ENCODE measurements around the gene ZNF385B. TPM values are rescaled to one million over a fixed set of nuclear protein-coding genes. Genes with fewer than 3 reads are reported as not detected.

Gene ZNF385B
- polyA plus RNA-seq, 1 donor from 2014 or later = 0.31 TPM

DNA sequence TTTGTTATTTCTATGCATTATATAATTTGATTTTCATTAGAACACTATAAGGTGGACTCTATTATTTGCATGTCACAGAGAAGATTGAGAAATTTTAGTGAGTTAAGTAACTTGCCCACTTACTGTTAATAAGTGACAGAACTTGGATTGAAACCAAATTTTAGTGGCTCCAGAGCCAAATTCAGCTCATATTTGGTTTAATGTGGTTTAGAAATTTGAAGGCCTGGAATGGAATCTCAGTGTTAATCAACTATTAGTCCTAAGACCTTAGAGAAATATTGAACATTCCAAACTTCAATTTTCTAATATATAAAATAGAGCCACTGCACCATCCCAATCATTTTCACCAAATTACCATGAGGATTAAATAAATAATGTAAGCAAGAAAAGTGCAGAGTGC is 281.6 kb downstream of the ZNF385B start:
- H3K4me3 ChIP-seq (ENCODE audit: low read length) = no peak overlapping the region
- H3K9me3 ChIP-seq (ENCODE audit: low read length) = no peaks in the 10 kb centered on the region
- H3K9me2 ChIP-seq (ENCODE audit: insufficient read depth, low read length) = no peaks in the 10 kb centered on the region
- no peaks in the 10 kb centered on the region for H3F3A ChIP-seq (ENCODE audit: insufficient read depth, low read length, poor library complexity, severe bottlenecking)
- no peaks in the 10 kb centered on the region for H3K27me3 ChIP-seq (ENCODE audit: insufficient read depth, low read depth, low read length)
- H3K4me2 ChIP-seq (ENCODE audit: low read length) = no peak overlapping the region
- no peaks in the 10 kb centered on the region for H4K20me1 ChIP-seq (ENCODE audit: insufficient read depth)
- no peaks in the 10 kb centered on the region for H3K79me2 ChIP-seq (replicated peaks; ENCODE audit: insufficient read depth, low read length)
- no peak overlapping the region for H2AFZ ChIP-seq (ENCODE audit: low read depth, low read length)
- H3K27ac ChIP-seq (ENCODE audit: low read length) = no peak overlapping the region
- TF ChIP-seq POLR2AphosphoS5 (IDR thresholded peaks at IDR 0.05) = no peak
- no peak for TF ChIP-seq TAF1 (IDR thresholded peaks at IDR 0.05; ENCODE audit: low read depth)
- TF ChIP-seq CTCF (IDR thresholded peaks at IDR 0.05; ENCODE audit: poor library complexity, severe bottlenecking) = no peak
- no peak for TF ChIP-seq EP300 (conservative IDR thresholded peaks at IDR 0.05; ENCODE audit: poor library complexity, severe bottlenecking)
- no peak for TF ChIP-seq MXI1 (conservative IDR thresholded peaks at IDR 0.05; ENCODE audit: poor library complexity, severe bottlenecking)
- TF ChIP-seq EZH2 (IDR thresholded peaks at IDR 0.05; ENCODE audit: borderline replicate concordance, insufficient read depth, low read length, poor library complexity, severe bottlenecking) = no peak
- no peak for TF ChIP-seq RAD21 (conservative IDR thresholded peaks at IDR 0.05)
- no peak for TF ChIP-seq REST (IDR thresholded peaks at IDR 0.05; ENCODE audit: borderline replicate concordance)
- no peak for TF ChIP-seq SMC3 (conservative IDR thresholded peaks at IDR 0.05; ENCODE audit: poor library complexity)
- H3K9ac ChIP-seq (ENCODE audit: low read length) = no peak overlapping the region
- no peaks in the 10 kb centered on the region for H3K36me3 ChIP-seq (ENCODE audit: insufficient read depth, low read length)

DNA sequence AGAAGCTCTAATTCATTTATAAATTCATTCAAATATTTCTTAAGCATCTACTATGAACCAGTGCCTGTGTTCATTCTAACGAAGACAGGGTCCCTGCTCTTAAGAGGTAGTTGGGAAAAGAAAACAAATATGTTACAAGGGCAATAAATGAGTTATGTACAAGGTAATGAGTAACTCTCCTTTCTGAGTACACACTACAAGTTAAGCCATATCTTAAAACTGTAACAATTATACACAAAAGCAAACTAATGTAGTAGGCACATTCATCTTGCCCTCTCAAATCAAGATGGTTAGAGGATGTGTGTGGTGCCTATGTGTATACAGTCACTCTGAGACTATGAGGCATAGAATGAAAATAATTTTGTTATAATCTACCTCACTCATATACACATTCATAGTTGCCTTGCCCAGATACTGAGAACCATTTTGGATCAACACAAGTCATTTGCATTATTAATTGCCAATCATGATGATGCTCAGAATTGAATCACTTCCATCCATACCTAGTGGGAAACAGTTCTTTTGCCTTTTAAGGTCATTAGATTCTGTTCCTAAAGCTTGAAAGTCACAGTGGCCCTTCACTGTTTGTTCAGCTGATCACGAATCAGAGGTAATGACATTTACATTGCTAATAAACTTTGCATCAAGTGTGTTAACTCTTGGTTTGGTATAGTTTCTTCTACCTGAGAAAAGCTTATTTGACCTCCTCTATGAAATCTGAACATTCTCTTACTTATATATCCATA is 283.1 kb downstream of the ZNF385B start:
- Histone ChIP-seq H3K4me3 (ENCODE audit: low read length) (no peak overlapping the region), H3F3A (ENCODE audit: insufficient read depth, low read length, poor library complexity, severe bottlenecking) (no peaks in the 10 kb centered on the region), H3K9me3 (ENCODE audit: low read length) (no peaks in the 10 kb centered on the region), H3K4me2 (ENCODE audit: low read length) (no peak overlapping the region), H4K20me1 (ENCODE audit: insufficient read depth) (no peaks in the 10 kb centered on the region), H3K27ac (ENCODE audit: low read length) (no peak overlapping the region), H3K9ac (ENCODE audit: low read length) (no peak overlapping the region), H3K27me3 (ENCODE audit: insufficient read depth, low read depth, low read length) (no peaks in the 10 kb centered on the region), H3K36me3 (ENCODE audit: insufficient read depth, low read length) (no peaks in the 10 kb centered on the region), H3K9me2 (ENCODE audit: insufficient read depth, low read length) (no peaks in the 10 kb centered on the region), H3K79me2 (replicated peaks; ENCODE audit: insufficient read depth, low read length) (no peaks in the 10 kb centered on the region), H2AFZ (ENCODE audit: low read depth, low read length) (no peak overlapping the region)
- TF ChIP-seq MXI1 (conservative IDR thresholded peaks at IDR 0.05; ENCODE audit: poor library complexity, severe bottlenecking) (no peak), REST (IDR thresholded peaks at IDR 0.05; ENCODE audit: borderline replicate concordance) (no peak), EP300 (conservative IDR thresholded peaks at IDR 0.05; ENCODE audit: poor library complexity, severe bottlenecking) (no peak), RAD21 (conservative IDR thresholded peaks at IDR 0.05) (no peak), SMC3 (conservative IDR thresholded peaks at IDR 0.05; ENCODE audit: poor library complexity) (no peak), EZH2 (IDR thresholded peaks at IDR 0.05; ENCODE audit: borderline replicate concordance, insufficient read depth, low read length, poor library complexity, severe bottlenecking) (no peak), CTCF (IDR thresholded peaks at IDR 0.05; ENCODE audit: poor library complexity, severe bottlenecking) (no peak), POLR2AphosphoS5 (IDR thresholded peaks at IDR 0.05) (no peak), TAF1 (IDR thresholded peaks at IDR 0.05; ENCODE audit: low read depth) (no peak)

All from neural cell (in vitro differentiated cells).